Stimulated activated CD4-positive, alpha-beta T cell treated with anti-CD3 and anti-CD28 coated beads, TNF-alpha, amount 100 ng/mL, for 4 hours (primary cell): ENCODE measurements around the gene IGSF21.
"Not testable (repeated sequence)": the region's sequence is repeated elsewhere in the genome, so short reads cannot be mapped to it uniquely, and the experiment has no call there.

Experiments
- DNase-seq, 3 experiments: peaks; one replicate each; pipeline ENCODE4 v3.0.0-alpha.2; 2020; ENCODE audit warnings: low read depth in 3 of 3

IGSF21 gene

DNA sequence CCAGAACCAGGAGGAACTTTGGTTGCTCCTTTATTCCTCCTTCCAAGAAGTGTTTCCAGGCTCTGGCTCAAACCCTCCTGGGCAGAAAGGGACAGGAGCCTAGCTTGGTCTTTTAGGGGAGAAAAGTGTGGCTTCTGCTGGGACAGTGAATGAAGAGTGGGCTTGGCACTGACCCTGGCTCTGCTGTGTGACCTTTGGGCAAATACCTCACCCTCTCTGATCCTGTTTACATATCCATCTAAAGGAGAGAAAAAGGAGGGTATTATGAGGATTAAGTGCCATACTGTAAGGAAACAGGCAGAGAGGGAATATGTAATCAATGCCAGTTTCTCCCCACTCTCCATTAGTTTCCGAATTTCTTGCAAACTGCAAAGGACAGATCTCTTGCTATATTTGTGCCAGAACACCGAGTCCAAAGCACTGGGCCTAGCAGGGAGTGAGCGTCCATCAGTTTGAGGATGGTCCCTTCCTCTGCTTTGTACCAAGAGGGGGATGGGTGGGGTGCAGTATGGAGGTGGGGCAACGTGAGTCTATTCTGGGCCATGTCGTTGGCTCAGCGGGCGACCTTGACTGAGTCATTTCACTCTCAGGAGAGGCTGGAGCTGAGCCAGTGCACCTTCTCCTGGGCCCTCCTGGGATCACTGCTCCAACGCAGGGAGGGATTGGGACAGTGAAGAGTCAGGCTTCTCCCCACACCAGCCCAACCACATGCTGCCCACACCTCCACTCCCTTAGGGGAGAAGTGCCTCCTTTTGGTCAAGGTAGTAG, 38.4 kb downstream of the IGSF21 start:
- DNase-seq, result no peak

DNA sequence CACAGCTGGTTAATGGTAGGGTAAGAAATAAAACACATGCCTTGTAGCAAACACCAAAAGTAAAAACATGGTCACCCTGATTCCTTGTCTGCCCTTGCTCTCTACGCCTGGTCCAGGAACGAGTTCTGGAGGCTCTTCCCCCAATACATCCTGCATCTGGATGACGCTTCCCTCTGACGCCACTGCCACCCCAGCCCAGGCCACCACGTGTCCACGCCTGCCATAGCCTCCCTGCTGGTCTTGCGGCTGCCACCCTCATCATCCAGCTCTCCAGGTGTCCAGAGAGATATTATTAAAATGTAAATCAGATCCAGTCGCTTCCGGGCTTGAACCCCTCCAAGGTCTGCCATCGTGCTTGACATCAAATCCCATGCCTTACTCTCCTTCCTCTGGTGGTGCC, 39.3 kb downstream of the IGSF21 start:
- DNase-seq, result no peak

DNA sequence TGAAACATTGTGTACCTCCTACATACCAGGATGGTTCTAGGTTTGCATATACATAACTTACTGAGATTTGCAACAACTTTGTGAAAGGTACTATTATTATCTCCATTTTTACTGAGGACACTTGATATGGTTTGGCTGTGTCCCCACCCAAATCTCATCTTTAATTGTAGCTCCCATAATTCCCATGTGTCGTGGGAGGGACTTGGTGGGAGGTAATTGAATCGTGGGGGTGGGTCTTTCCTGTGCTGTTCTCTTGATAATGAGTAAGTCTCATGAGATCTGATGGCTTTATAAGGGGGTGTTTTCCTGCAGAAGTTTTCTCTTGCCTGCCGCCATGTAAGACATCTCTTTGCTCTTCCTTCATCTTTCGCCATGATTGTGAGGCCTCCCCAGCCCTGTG, 40.1 kb downstream of the IGSF21 start:
- DNase-seq, result no peak

DNA sequence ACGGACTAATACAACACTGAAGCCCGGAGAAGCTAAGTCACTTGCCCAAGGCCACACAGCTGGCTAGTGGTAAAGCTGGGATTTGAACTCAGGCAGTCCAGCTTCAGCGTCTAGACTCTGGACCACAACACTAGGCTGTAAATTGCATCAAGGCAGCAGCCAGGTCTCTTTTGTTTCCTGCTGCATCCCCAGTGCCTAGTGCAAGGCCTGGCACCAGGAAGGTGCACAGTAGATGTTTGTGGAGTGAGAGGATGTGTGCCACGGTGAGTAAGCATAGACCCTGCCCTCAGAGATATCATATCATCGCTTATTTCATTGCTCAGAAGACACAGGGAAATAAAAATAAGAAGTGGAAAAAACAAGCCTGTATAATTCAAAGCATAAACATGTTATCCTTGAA, 40.9 kb downstream of the IGSF21 start:
- no peak for DNase-seq

DNA sequence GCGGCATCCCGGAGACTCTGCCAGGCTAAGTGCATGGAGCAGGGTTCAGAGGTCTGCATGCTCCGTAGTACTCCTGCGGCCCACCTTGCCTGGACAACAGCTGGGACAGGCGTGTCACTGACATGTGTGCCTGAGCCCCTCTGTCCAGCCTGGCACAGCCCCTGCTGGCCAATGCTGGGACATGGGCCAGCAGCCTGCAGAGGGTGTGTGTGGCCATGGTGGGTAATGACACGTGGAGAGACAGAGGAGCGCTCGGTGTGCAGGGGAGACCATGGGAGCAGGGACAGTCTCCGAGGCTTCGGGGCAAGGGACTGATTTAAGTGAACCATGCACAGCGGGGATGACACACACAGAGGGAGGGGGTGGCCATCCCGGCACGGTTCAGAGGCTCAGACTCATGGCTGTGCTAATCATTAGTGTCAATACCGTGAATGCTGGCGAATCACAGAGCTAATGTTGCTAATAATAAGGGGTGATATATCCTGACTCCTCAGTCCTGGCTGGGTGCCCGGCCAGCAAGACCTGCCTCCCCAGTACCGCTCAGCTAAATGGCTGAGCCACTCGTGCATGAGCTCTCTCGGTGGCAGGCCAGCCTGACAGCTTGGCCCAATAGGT, 41.5 kb downstream of the IGSF21 start:
- DNase-seq, result no peak

DNA sequence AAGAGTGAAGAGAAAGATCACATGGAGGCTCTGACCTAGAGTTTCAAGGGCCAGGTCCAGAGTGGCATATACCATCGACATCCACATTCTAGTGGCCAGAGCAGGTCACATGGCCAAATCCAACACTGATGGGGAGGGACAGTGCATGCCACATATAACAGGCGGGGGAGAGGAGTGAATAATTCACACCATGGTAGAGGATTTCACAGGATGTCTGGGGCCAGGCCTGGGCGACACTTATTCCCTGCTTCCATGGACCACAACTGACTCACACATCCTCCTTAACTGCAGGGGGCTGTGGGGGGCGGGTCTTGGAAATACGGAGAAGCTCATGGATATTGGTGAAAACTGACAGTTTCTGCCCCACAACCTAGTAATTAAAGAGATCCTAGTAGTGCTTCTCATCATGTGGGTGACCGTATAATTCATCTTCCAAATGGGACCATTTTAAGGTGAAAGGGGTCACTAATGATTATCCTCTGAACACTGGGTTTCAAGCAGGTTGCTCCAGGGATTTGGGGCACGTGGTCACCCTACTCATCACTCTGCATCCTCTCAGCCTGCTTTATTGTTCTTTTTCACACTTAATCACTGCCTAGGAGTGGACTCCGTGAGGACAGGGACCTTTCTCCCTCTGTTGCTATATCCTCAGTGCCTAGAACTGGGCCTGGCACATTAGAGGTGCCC, 44.0 kb downstream of the IGSF21 start:
- DNase-seq, result no peak

DNA sequence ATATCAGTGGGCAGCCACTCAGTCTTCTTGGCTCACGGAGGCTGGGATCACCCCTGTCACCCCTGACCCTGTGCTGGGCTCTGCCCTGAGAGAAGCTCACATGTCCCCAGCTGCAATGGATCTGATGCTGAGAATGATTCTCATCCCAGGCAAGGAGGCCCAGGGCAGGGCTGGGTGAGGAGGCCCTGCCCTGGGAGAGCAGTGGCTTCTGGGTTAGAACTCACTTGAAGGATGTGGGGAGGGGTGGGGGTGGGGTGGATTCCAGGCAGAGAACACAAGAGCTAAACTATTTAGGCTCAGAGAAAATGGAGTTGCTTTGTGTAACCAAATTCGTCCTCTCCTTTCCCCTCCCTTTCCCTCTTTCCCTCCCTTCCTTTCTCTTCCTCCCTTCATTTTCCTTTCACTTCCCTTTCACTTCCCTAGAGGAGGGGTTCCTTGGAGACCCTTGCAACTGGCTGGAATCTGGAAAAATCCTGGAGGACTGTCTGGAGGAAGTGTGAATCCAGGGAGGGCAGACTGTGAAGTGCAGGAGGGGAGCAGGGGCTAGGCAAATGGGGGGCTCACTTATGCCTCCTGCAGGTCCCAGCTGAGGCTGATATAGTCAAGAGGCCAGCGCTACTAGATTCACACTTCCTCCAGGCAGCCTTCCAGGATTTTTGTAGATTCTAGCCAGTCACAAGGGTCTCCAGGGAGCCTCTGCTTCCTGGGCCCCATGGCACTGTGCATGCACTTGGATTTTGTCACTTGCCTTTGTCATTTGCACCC, 47.0 kb downstream of the IGSF21 start:
- DNase-seq, result no peak

DNA sequence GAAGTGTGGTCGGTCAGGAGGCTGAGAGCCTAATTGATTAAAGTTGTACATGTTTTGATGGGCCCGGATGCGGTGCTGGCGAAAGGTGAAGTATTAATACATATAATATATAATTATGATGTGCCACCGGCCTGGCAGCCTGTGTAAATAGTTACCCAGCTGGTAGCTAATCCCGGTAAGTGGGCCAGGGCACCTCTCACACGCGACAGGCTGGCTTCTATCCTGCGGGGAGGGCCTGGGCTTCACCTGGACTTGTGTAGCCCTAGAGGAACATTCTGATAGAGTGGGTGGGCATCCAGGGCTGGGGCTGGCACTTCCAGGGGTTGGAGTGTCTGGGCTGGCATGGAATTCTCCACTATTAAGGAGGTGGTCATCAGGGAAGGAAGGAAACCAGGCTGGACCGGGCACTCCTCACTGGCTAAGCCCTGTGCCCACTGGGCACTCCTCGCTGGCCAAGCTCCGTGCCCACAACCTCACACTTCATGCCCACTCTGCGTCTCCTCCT, 48.3 kb downstream of the IGSF21 start:
- no peak for DNase-seq

DNA sequence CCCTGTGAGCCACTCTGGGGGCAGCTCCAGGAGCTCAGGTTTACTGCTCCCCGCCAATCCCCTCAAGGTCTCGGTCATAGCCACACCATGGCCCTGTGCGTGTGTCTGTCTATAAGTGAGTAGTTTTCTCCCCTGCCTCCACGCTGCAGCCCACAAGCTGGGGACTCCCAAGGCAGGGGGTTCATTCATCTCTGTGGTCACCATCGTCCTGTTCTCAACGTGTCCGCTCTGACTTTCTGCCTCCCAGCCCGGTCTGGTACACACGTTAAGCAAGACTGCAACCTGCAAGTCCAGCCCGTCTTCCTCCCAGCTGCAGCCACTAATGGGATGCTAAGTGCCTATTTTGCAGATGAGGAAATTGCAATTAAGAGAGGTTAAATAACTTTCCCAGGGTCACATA, 49.8 kb downstream of the IGSF21 start:
- DNase-seq, result no peak

DNA sequence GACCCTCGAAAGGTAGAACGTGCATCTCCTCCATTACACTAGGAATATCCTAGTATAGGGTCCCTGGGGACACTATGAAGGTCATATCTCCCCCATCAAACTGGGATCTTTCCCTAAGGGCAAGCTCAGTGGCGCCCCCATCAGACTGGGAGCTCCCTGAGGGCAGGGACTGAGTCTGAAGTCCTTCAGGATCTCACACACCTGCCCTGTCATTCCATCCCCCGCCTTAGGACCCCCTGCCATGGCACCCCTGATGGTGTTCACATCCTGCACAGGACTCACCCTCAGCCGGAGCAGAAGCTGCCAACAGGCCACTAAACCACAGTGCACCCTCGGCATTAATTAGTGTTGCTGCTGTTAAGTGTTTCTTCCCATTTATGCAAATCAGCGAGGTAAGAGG, 50.4 kb downstream of the IGSF21 start:
- DNase-seq, result no peak

DNA sequence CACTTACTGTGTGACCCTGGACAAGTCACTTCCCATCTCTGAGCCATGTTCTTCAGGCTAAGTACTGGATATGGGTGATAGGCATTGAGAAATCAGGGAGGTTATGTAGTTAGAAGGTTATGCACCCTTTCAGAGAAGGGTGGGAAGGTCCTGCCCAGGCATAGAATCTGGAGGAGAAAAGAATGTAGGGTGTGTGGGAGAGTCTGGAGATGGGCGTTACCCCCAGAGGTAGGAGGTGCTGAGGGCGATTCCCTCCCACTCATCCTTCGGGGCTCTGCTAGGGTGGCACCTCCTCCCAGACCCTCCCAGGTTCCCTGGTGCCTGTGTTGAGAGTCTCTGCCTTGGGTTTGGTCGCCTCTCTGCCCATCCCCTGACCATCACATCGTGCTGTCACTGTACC, 51.1 kb downstream of the IGSF21 start:
- no peak for DNase-seq

DNA sequence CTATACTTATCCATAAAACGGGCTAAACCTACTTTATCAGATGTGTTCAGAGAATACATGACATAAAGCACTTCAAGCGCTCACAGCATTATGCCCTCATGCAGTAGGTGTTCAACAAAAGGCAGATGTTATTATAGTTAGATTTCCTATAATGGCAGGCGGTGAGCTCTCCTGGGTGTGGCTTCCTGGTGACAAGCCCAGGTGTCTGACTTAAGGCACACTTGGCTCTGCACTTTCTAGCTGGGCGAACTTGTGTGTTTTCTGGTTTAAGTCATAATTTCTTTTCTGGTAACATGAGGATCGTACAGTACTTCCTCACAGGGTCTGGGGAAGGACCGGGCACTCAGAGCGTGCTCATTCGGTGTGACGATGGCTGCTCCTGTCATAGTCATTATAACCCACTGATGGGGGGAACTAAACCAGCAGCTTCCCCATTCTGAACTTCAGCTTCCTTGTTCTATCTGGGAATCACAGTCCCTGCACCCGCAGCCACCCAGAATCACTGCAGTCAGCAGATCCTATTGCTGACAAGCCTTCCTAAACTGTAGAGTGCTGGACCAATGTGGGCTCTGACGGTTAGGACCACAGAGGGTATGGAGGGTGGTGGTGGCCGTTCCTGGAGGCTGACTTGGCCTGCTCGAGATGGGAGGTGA, 52.8 kb downstream of the IGSF21 start:
- no peak for DNase-seq

DNA sequence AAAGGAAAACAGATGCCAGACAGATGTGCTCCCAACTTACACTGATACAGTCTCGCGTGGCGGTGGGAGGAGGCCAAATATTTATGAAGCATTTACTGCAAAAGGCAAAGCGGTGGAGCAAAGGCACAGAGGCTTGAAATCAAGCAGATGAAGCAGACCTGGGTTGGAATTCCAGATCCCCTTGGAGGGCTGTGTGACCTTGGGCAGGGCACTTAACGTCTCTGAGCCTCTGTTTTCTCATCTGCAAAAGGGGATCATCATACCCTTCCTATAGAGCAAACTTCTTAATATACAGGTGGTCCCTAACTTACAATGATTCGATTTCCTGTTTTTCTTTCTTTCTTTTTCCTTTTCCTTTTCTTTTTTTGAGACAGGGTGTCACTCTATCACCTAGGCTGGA, 54.1 kb downstream of the IGSF21 start:
- no peak for DNase-seq

DNA sequence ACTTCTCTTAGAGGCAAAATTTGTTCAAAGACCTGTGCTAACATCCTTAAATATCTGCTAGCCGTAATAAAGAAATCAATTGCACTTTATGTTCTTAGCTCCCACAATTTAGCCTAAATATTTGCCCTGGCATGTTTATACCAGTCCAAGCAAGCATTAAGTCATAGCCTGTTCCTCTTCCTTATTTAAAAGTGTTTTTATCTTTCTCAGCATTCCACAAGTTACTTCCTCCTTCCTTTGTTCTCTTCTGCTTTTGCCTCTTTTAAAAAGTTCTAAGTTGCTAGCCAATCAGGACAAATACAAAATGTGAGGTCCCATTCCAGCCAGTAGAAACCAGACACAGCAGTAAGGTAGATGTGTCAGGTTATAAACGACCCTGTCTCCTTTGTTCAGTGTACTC, 58.0 kb downstream of the IGSF21 start:
- not testable (repeated sequence) for DNase-seq

DNA sequence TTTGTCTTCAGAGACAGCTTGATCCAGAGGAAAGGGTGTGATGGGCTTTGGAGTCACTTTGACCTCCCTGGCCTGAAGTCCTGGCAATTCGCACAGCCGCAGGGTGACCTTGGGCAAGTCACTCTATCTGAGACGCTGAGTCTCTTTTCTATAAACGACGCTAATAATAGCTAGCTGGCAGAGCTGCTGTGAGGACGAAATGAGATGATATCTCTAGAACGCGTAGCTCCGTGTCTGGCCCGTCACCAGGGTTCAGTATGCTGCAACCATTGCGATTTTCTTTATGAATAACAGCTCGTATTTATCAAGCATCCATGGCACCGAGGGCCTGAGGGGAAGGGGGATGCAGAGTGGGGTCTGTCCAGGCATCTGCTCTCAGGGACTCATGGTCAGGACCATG, 58.7 kb downstream of the IGSF21 start:
- DNase-seq, result no peak

DNA sequence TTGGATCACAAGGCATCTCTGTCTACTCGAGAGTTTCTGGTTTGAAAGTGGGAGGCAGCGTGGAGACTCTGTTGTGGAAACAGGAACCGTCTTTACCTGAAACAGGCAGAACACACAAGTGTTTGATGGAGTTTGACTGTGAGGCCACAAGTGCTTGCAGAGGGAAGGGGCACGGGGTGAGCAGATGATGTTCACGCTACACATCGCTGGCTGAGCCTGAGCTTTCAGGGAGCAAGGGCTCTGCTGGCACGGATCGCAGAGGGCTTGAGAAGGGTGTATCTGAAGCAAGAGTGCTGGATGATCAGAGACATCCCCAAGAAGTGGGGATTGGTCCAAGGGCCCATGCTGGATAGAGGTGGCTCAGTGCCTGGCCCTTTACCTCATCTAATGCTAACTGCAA, 59.3 kb downstream of the IGSF21 start:
- no peak for DNase-seq

DNA sequence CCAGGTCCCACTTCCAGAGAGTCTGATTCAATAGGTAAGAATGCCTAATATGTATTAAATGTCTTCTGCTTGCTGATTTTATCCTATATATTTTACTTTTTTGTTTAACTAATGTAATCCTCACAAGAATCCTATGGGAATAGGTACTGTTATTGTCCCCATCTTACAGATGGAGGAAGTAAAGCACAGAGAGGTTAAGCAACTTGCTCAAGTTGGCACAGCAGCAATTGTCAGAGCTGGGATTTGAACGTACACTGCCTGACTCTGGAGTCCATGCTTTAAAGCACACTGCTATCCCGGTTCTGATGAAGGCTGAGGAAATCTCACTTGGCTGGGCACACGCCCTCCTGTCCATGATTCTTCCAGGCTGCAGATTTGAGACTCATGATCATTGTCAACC, 62.8 kb downstream of the IGSF21 start:
- no peak for DNase-seq

DNA sequence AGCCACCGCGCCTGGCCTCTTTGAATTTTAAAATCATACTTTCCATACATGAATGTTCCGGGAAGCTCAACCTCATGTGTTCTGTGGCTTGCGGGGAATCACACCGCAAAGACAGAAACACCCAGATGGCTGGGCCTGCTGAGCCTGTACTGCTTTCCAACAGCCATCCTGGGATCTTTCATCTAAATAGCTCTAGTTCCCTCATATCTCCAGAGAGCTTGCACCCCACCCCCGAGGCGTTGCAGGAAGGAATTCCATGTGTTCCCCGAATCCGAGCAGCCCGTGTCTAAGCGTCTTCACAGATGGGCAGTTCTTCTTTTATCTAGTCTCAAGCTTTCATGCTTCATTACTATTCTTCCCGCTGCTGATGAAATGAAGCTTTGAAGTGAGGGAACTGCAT, 66.4 kb downstream of the IGSF21 start:
- no peak for DNase-seq

DNA sequence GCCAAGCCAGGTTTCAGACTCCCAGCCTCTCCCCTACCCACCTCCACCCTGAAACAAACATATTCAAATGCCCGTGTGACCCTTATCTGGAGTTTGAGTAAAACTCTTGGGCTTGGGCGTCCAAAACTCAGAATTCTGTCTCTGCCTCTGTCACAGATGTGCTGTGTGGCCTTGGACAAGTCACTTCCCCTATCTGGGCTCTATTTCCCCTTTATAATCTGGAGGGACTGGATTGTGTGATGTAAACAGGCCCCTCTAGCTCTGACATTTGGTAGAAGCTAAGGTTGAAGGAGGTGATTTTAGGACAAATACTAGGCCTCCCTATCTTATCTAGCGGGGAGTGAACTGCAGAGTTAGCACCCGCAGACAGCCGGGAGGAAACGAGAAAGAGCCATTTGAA, 67.5 kb downstream of the IGSF21 start:
- no peak for DNase-seq

DNA sequence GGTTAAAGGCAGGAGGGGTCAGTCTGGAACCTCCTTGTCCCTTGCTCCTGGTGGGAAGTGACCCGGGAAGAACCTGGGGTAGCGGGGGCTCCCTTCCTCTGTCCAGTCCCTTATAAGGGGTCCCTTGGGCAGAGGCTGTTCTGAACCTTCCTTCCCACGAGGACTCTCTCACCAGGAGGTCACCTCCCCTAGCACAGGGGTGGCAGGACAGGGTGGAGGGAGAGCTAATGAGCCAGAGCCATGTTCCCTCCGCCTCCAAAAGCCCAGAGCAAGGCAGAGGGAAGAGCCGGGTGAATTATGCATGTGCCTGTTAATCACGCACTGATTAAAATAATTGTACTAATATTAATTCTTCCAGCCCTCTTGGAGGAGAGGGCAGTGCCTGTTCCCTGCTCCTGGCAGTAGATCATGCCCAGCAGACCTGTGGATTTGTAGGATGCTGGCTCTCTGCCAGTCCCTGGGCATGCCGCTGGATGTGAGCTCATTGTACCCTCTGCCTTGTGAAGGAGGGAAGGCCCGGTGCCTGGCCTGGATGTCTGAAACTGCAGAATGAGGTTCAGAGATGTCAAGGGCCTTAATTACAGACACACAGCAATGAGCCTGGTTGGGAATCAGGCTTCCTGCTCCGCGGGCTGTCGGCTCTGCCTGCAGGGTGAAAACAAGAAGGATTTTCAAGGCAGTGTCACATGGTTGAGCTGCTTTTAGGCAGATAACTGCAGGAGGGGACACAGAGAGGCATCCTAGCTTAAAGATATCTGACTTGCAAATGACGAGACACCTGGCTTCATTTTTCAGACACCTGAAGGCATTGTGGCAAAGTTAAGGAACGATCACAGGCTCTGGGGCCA, 68.2 kb downstream of the IGSF21 start:
- DNase-seq, result no peak

DNA sequence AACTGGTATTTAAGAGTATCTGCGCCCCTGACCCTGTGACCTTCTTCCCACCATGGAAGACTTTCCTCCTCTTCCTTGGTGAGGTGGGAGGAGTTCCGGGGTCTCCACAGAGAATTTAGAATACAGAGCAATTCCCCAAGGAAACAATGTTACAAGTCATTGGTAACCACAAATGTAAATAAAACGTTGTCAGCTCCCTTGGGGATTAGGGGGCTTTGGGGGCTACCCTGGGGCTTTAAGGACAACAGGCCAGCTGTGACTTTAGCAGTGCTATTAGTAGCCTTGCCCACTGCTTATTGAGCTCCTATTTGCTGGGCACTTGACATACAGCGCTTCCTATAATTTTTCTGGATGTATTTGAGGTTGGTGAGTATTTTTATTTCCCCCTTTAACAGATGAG, 69.0 kb downstream of the IGSF21 start:
- DNase-seq, result no peak
